Measurements from ENCODE around the gene GATA2.
A peak's percentile ranks its signal among the peaks of the same experiment; 100 is the strongest.

The GATA2 gene

GRCh38 chr3:128454310-128454618, 38.7 kb downstream of the GATA2 start:
- DNase-seq = no peak

- DNase-seq = no peak
These were observed 39.3 kb downstream of the GATA2 start for GRCh38 chr3:128453501-128454309.

- DNase-seq = no peak
These were observed 40.2 kb downstream of the GATA2 start for GRCh38 chr3:128452678-128453275.

GRCh38 chr3:128452120-128452519, 40.9 kb downstream of the GATA2 start:
- no peak for DNase-seq

GRCh38 chr3:128449111-128449638, 43.8 kb downstream of the GATA2 start:
- DNase-seq = no peak

GRCh38 chr3:128448491-128448890, 44.5 kb downstream of the GATA2 start:
- DNase-seq = peak; percentile 41

GRCh38 chr3:128447561-128448013, 45.4 kb downstream of the GATA2 start:
- DNase-seq = peak; percentile 22

- DNase-seq = no peak
These were observed 46.2 kb downstream of the GATA2 start for GRCh38 chr3:128446821-128447220.

- no peak for DNase-seq
These were observed 47.6 kb downstream of the GATA2 start for GRCh38 chr3:128445357-128445756.

- DNase-seq = no peak
These were observed 49.2 kb downstream of the GATA2 start for GRCh38 chr3:128443771-128444170.

- no peak for DNase-seq
These were observed 50.1 kb downstream of the GATA2 start for GRCh38 chr3:128442949-128443348.

GRCh38 chr3:128442070-128442469, 50.9 kb downstream of the GATA2 start:
- no peak for DNase-seq

- DNase-seq = no peak
These were observed 53.8 kb downstream of the GATA2 start for GRCh38 chr3:128439226-128439625.

GRCh38 chr3:128438488-128439072, 54.4 kb downstream of the GATA2 start:
- DNase-seq = no peak

GRCh38 chr3:128436214-128436613, 56.8 kb downstream of the GATA2 start:
- DNase-seq = no peak

GRCh38 chr3:128435561-128435960, 57.4 kb downstream of the GATA2 start:
- no peak for DNase-seq

GRCh38 chr3:128435058-128435457, 57.9 kb downstream of the GATA2 start:
- no peak for DNase-seq

GRCh38 chr3:128434524-128434923, 58.5 kb downstream of the GATA2 start:
- DNase-seq = no peak

GRCh38 chr3:128433837-128434165, 59.2 kb downstream of the GATA2 start:
- DNase-seq = no peak

- DNase-seq = no peak
These were observed 59.8 kb downstream of the GATA2 start for GRCh38 chr3:128432971-128433836.

- no peak for DNase-seq
These were observed 60.6 kb downstream of the GATA2 start for GRCh38 chr3:128432301-128432970.

GRCh38 chr3:128431803-128432300, 61.1 kb downstream of the GATA2 start:
- no peak for DNase-seq

Data from CD4-positive, alpha-beta T cell treated with Interleukin-17A for 4 hours (primary cell).